GM06990 (cell line): ENCODE data around the gene ING3.

Experiments used
- DNase-seq: peaks from one replicate; pipeline ENCODE4 v3.0.0-alpha.2; 2011; ENCODE audit not compliant: insufficient read length; ENCODE audit errors: extremely low read depth
- H3K27me3 ChIP-seq: replicated peaks from 2 replicates; pipeline ENCODE4 v1.6.0; 2011; ENCODE audit warnings: low read length; ENCODE audit not compliant: control insufficient read depth, insufficient read depth
- H3K36me3 ChIP-seq: 2 replicates; pipeline ENCODE4 v1.5.1; 2011; ENCODE audit warnings: low read length; ENCODE audit not compliant: control insufficient read depth, insufficient read depth
- H3K4me3 ChIP-seq: replicated peaks from 2 replicates; pipeline ENCODE4 v1.5.1; 2011; ENCODE audit warnings: low read depth, mild to moderate bottlenecking, control low read depth, low read length
- TF ChIP-seq, protein P1 (sequence below): IDR thresholded peaks from 2 replicates; pipeline ENCODE4 v1.5.1; 2011; ENCODE audit warnings: low read length, control low read depth, mild to moderate bottlenecking, inconsistent platforms; ENCODE audit not compliant: insufficient read depth, poor library complexity, severe bottlenecking

The ING3 gene

DNA sequence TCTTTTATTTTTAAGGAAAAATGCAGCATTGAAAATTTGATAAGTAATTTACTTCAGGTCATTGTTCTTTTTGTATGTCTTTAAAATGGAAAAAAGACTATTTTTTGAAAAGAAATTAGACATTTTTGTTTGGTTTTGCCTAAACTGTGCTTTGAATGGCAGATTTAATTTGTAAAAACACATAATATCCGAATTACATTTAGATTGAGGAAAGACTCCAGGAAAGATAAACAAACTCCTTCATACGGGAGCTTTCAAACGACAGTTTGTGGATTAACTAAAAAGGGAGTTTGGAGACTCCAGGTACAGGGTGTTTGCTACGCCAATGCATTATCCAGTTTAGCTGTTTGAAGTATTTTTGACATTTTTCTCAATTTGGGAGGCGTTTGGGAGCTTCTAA lies 74.0 kb downstream of the ING3 start:
- Histone ChIP-seq H3K27me3 (no peaks in the 10 kb centered on the region), H3K4me3 (no peak overlapping the region), H3K36me3 (no peaks in the 10 kb centered on the region)
- no peak for DNase-seq
- TF ChIP-seq, protein P1, sequence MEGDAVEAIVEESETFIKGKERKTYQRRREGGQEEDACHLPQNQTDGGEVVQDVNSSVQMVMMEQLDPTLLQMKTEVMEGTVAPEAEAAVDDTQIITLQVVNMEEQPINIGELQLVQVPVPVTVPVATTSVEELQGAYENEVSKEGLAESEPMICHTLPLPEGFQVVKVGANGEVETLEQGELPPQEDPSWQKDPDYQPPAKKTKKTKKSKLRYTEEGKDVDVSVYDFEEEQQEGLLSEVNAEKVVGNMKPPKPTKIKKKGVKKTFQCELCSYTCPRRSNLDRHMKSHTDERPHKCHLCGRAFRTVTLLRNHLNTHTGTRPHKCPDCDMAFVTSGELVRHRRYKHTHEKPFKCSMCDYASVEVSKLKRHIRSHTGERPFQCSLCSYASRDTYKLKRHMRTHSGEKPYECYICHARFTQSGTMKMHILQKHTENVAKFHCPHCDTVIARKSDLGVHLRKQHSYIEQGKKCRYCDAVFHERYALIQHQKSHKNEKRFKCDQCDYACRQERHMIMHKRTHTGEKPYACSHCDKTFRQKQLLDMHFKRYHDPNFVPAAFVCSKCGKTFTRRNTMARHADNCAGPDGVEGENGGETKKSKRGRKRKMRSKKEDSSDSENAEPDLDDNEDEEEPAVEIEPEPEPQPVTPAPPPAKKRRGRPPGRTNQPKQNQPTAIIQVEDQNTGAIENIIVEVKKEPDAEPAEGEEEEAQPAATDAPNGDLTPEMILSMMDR, result no peak

DNA sequence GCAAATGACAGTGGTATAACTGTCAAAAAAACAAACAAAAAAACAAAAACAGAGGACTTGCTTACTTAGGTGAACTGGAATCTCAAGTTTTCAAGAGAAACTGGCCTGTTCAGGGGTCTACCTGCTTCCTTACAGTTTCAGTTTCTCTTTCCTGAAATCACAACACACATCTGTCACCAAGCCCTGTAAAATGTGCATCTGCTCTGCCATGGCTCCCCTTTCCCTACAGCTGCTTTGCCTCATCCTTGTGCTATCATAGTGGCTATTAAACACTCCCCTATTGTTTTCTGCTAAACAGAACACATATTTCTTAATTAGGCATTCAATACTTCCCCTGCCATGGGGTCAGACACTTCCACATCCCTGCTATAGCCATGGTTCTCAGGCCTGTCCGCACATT lies 75.6 kb downstream of the ING3 start:
- DNase-seq, result no peak
- TF ChIP-seq, protein P1, result no peak
- H3K27me3 ChIP-seq, result no peaks in the 10 kb centered on the region
- no peak overlapping the region for H3K4me3 ChIP-seq
- no peaks in the 10 kb centered on the region for H3K36me3 ChIP-seq

DNA sequence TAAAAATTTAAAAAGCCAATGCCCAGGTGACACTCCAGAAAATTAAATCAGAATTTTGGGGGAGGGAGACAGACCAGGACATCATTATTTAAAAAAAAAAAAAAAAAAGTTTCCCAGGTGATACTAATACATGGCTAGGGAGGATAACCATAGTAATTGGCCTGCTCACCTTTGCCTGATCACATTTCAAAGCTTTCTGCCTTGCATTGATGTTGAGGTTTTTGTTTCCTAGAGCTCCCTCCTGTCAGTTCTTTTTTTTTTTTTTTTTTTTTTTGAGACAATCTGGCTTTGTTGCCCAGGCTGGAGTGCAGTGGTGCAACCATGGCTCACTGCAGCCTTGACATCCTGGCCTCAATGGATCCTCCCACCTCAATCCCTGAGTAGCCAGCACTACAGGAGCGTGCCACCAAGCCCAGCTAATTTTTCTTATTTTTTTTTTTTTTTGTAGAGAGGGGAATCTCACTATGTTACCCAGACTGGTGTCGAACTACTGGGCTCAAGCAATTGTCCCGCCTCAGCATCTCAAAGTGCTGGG lies 76.1 kb downstream of the ING3 start:
- H3K36me3 ChIP-seq, result no peaks in the 10 kb centered on the region
- no peak overlapping the region for H3K4me3 ChIP-seq
- TF ChIP-seq, protein P1, result no peak
- no peak for DNase-seq
- H3K27me3 ChIP-seq, result no peaks in the 10 kb centered on the region
